GM12872 (cell line): ENCODE data around the gene PVRIG.
"Not testable (repeated sequence)": the region's sequence is repeated elsewhere in the genome, so short reads cannot be mapped to it uniquely, and the experiment has no call there.

Experiments
- TF ChIP-seq, protein P1 (sequence below): IDR thresholded peaks from 3 replicates; pipeline ENCODE4 v1.5.1; 2011; ENCODE audit warnings: low read depth, mild to moderate bottlenecking, low read length, moderate library complexity; ENCODE audit not compliant: insufficient read depth

Gene PVRIG

DNA sequence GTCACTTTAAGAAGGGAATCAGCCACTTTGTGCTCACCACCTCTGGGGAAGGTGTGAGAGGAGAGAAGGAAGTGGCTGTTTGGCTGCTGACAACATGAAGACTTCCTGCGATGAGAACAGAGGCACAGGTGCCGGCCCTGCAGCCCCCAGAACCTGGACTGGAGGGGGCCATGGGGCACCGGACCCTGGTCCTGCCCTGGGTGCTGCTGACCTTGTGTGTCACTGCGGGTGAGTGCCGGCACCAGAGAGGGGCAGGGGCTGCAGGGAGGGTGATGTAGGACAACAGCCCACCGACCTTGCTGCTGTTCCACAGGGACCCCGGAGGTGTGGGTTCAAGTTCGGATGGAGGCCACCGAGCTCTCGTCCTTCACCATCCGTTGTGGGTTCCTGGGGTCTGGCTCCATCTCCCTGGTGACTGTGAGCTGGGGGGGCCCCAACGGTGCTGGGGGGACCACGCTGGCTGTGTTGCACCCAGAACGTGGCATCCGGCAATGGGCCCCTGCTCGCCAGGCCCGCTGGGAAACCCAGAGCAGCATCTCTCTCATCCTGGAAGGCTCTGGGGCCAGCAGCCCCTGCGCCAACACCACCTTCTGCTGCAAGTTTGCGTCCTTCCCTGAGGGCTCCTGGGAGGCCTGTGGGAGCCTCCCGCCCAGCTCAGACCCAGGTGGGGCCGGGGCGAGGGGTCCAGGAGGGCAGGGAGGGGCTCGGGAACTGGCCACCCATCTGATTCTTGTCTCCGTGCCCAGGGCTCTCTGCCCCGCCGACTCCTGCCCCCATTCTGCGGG, at the start of gene PVRIG:
PVRIG (plus strand) TSS at position 149 of the 785 bp plus-strand sequence; CDS start at position 171, 22 bp downstream.
- TF ChIP-seq, protein P1, sequence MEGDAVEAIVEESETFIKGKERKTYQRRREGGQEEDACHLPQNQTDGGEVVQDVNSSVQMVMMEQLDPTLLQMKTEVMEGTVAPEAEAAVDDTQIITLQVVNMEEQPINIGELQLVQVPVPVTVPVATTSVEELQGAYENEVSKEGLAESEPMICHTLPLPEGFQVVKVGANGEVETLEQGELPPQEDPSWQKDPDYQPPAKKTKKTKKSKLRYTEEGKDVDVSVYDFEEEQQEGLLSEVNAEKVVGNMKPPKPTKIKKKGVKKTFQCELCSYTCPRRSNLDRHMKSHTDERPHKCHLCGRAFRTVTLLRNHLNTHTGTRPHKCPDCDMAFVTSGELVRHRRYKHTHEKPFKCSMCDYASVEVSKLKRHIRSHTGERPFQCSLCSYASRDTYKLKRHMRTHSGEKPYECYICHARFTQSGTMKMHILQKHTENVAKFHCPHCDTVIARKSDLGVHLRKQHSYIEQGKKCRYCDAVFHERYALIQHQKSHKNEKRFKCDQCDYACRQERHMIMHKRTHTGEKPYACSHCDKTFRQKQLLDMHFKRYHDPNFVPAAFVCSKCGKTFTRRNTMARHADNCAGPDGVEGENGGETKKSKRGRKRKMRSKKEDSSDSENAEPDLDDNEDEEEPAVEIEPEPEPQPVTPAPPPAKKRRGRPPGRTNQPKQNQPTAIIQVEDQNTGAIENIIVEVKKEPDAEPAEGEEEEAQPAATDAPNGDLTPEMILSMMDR: not testable (repeated sequence)

DNA sequence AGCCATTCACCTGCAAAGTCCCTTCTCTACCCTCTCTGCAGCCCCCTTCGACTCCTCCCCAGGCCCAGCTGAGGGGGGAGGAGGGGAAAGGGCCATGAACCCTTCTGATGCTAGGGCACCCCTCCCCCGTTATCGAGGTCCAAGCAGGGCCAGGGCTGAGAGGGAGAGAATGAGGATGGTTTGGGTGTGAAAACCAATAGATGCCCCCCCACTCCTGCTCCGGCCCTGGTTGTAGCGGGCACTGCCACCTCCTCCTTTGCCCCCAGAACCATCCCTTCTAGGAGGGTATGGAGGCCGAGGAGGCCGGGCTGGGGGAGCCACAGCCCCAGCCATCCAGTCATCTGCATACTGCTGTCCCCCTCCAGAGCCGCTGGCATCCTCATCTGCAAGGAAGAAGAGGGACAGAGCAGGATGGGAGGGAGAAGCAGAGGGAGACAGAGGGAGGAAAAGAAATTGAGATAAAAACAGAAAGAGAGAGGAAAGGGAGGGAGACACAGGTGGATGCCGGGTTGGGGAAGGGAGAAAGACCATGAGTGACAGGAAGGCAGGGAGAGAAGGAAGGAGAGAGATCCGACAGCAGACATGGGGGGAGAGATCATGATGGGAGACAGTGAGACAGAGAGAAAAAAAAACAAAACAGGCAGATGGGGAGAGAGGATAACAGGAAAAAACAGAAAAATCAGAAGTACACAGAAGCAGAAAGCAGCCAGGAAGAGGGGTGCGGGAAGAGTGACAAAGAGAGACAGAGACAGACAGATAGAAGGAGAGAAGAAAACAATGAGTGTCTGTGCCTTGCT, 49.5 kb upstream of the PVRIG start:
- TF ChIP-seq, protein P1: no peak

DNA sequence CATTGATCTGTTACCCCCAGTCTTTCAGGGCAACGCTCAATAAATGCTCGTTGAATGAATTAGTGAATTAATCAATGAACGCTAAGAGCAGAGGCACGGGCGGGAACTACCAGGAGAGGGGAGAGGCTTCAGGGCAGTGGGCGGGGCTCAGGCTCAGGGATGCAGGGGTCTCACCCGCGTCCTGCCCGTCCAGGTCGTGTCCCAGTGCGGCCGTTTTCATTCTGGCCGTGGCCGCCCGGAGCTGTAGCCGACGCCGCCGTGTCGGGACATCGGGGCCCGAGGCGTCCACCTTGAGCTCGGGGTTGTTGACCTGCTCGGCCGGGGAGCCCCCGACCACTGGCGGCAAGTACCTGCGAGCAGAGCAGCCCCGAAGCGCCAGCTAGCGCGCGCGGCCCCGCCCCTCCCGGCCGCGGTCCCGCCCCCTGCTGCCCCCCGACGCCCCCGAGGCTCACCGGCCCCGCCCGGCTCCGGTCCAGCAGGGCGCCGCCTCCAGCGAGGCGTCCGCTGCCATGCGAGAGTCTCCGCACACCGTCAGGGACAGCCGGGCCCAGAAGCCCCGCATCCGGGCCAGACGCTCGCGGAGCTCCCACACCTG, 48.6 kb upstream of the PVRIG start:
- TF ChIP-seq, protein P1: no peak

DNA sequence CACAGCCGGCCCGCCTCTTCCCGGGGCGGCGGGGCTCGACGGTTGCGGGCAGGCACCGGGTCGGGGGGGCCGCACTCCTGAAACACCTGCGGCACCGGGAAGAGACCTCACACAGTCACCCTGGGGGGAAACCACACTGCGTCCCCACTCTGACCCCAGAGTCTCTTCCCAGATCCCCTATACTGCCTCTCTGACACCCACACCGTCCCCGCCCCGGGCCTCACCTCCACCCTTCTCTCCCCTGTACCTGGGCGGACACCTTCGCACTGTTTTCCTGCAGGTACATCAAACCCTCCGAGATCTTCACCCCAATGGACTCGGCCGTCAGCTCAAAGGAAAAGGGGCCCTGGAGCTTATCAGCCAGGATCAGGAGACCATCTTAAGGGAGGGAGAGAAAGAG, 47.9 kb upstream of the PVRIG start:
- TF ChIP-seq, protein P1: no peak

DNA sequence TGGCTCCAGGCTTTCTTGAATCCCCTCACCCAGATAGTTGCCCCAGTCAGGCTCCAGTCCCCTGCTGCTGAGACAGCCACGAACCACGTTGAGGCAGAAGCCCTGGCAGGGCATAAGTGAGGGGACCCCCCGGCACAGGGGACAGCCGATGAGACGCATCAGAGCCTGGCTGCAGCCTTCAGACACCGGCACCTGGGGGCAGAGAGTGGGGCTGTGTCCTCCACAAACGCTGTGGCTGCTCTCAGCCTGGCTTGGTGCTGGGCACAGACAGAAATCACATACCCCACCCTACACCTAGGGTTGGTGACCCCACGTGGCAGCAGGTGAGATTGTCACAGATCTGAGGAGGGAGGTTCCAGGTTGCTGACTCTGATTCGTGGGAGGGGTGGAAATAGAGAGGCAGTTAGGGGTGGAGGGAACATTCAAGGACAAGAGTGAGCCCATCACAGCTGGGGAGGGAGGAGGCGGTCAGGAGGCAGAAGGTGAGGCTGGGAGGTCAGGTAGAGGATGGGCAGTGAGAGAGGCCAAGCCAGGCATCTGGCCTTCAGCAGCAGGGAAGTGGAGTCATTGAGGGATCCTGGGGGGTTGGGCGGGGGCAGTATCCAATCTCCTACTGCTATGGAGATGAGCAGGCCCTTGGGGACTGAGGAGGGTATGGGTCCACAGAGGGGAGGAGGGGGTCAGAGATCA, 45.8 kb upstream of the PVRIG start:
- TF ChIP-seq, protein P1: no peak

DNA sequence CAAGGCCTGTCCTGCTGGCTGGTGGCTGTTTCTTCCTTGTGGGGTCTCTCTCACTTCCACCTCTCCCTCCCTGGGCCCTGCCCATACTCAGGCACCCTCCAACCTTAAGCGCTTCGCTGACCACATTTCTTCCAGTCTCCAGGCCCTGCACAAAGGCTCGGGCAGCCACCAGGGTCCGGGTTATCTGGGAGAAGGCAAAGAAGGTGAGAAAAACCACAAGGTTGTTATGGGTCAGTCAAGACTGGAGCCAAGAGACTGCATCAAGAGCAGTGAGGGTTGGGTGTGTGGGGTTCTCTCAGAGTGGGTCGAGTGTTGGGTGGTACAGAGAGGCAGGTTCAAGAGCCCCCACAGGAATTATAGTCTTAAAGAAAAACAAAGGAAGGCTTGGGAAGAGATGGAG, 45.2 kb upstream of the PVRIG start:
- TF ChIP-seq, protein P1: no peak

DNA sequence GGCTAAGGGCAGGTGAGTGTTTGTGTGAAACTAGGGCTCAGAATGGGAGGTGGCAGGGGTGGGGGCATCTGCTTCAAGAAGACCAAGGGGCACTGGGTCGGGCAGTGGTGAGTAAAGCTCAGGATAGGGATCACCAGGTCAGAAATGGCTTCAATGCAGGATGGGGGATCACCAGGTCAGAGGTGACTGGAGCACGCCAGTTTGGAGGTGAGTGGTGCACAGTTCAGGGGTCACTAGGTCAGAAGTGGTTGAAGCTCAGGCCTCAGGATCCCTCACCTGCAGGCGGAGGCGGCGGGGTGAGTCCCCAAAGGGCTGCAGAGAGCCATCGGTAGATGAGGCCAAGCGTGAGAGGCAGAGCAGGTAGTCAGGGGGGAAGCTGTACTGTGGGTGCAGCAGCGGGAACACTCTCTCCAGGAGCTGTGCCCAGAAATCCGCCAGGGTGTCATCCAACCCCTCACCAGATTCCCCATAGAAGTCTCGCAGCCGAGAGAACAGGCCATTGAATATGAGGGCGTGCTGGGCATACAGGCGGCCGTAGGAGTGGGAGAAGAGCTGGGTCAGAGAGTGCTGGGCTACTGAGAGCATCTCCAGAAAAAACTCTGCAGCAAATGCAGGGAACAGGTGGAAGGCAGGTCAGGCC, 44.3 kb upstream of the PVRIG start:
- TF ChIP-seq, protein P1: no peak
